GM19372 (cell line): ENCODE data around the gene CCNY.
"Not testable (repeated sequence)": the region's sequence is repeated elsewhere in the genome, so short reads cannot be mapped to it uniquely, and the experiment has no call there.

Source experiments
- ATAC-seq: cut with Tn5 transposase; IDR thresholded peaks from one replicate; pipeline ENCODE4 v1.9.1; 2021; ENCODE audit warnings: mild to moderate bottlenecking, low read depth, moderate library complexity; ENCODE audit not compliant: unreplicated experiment

The CCNY gene

GRCh38 chr10:35506741-35507140 is 170.4 kb downstream of the CCNY start:
- ATAC-seq = no peak

- no peak for ATAC-seq
These were observed 171.3 kb downstream of the CCNY start for GRCh38 chr10:35507519-35508109.

- ATAC-seq = no peak
These were observed 172.3 kb downstream of the CCNY start for GRCh38 chr10:35508647-35509046.

GRCh38 chr10:35510891-35511290 is 174.6 kb downstream of the CCNY start:
- ATAC-seq = no peak

GRCh38 chr10:35511647-35512046 is 175.3 kb downstream of the CCNY start:
- no peak for ATAC-seq

GRCh38 chr10:35516102-35516670 is 179.9 kb downstream of the CCNY start:
- ATAC-seq = no peak

GRCh38 chr10:35517431-35518181 is 181.3 kb downstream of the CCNY start:
- no peak for ATAC-seq

DNA sequence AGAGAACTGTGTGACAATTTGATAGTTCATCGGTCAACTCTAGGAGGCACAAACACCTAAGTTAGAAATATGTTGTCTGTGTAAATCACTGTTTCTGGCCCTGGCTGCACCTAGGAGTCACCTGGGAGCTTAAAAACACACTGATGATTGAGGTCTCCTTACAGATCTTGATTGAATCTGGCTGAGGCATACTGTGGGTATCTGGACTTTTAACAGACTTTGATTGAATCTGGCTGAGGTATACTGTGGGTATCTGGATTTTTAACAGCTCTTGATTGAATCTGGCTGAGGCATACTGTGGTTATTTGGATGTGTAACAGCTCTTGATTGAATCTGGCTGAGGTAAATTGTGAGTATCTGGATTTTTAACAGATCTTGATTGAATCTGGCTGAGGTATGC is 181.9 kb downstream of the CCNY start:
- not testable (repeated sequence) for ATAC-seq

DNA sequence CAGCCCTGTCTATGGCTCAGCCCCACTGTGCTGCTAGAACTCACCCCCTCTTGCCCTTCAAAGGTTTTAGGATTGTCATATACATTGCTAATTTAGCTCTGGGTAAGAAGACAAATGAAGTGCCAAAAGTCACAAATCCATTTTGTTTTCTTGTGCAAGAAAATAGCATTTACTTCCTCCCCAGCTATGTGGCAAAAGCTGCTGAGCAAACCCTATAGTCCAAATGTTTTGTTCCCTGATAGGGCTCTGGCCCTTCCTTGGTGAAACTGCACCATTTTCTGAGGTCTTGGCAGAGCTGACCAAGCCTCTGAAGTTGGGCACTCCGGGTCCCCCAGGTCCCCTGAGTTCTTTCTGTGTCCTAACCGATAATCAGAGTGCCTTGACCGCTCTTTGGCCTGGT is 184.7 kb downstream of the CCNY start:
- ATAC-seq = no peak

DNA sequence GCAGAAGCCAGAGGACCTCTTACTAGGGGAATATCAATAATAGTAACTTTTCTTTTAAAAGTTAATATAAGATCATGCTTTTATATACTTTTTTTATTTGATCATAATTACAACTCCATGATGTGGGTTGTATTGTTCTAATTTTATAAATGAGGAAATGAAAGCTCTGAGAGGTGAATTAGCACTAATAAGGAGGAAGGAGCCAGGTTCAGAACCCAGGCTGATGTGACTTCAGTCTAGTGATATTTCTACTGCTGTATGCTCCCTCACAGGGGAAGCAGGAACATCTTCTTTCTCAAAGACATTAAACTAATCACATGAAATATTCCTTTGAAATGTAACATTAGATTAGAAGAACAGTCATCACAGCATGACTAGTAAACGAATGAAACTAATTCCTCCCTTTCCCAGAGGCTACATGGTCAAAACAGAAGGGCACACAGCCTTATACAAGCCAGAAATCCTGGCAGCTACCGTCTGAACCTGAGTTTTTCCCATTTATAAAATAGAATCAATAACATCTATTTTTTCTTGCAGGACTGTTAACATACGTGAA is 187.4 kb downstream of the CCNY start:
- ATAC-seq = no peak

DNA sequence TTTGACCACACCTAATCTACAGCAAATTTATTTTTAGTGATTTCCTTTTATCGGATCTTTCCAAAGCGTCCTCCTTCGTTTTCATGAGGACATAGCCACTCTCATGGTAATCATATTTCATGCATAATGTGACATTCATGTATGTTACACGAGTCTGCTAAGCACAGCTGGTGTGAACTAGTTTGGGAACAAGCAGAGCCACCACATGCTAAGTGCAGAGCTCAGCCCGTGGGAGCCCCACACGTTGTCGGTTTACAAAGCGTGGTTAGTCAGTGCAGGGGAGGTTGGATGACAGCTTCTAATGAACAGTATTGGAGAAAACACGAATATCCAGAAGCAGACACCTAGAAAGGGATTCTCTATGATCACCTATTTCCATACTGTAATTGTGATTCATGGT is 190.4 kb downstream of the CCNY start:
- ATAC-seq = no peak

DNA sequence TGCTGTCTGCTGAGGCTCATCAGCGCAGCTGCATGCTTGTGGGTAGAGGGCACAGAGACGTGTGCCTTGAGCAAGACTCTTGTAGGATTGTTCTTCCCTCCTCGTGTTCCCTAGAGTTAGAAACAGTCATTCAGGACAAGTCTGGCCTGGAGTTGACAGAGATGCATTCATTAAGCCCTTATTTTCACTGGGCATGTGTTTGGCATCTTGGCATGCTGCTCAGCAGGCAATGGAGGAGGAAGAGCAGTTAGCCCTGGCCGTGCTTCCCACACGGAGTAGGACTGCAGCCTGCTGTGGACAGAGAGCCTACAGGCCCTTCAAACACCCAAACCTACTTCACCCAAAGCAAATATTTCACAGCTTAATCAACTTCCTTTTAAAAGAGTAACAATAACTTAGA is 195.8 kb downstream of the CCNY start:
- ATAC-seq = no peak

- ATAC-seq = no peak
These were observed 197.3 kb downstream of the CCNY start for GRCh38 chr10:35533565-35533964.

DNA sequence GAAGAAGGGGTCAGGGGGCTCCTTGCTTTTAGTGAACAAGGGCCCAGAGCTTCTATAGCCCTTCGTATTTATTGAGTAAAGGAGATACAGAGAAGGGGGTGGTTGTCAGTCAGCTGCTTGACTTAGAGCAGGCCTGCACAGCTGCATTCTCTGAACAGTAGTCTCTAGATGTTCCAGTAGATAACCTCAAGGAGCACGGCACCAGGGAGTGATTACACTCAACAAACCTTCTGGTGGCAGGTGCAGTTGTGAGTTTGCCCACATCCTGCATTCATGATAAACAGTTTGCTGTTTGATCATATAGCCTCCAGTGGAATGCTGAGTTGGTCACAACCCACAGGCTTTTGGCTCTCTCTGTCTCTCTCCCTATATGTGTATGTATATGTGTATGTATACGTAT is 198.8 kb downstream of the CCNY start:
- ATAC-seq = no peak

DNA sequence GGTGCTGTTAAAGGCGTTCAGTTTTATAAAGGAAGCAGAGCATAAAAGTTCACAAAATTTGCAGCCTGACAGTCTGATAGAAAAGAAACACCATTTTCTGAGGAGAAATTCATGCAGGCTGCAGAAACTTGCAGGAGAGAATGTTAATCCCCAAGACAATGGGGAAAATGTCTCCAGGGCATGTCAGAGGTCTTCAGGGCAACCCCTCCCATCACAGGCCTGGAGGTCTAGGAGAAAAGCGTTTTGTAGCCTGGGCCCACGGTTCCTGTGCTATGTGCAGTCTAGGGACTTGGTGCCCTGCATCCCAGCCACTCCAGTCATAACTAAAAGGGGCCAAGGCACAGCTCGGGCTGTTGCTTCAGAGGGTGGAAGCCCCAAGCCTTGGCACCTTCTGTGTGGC is 200.5 kb downstream of the CCNY start:
- no peak for ATAC-seq

GRCh38 chr10:35537925-35538324 is 201.6 kb downstream of the CCNY start:
- ATAC-seq = not testable (repeated sequence)

DNA sequence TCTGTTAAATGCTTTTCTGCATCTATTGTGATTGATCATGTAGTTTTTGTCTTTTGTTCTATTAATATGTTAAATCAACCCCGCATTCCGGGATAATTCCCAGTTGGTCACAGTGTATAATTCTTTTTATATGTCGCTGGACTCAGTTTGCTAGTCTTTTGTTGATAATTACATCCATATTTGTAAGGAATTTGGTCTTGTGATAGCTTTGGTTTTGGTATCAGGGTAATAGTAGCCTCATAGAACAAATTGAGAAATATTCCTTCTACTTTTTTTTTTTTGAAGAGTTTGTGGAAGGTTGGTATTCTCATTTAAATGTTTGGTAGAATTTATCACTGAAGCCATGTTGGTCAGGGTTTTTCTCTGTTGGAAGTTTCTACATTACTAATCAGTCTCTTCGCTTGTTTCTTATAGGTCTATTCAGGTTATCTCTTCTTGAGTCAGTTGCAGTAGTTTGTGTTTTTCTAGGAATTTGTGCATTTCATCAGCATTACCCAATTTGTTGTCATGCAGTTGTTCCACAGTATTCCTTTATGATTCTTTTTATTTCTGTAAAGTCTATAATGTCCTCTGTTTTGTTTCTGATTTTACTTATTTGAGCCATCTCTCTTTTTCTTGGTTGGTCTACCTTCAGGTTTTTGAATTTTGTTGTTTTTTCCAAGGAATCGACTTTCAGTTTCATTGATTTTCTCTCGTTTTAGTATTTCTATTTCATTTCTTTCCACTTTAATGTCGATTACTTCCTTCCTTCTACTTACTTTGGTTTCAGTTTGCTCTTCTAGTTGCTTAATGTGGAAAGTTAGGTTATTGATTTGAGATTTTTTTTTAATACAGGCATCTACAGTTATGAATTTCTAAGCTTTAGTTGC is 204.2 kb downstream of the CCNY start:
- ATAC-seq = no peak

DNA sequence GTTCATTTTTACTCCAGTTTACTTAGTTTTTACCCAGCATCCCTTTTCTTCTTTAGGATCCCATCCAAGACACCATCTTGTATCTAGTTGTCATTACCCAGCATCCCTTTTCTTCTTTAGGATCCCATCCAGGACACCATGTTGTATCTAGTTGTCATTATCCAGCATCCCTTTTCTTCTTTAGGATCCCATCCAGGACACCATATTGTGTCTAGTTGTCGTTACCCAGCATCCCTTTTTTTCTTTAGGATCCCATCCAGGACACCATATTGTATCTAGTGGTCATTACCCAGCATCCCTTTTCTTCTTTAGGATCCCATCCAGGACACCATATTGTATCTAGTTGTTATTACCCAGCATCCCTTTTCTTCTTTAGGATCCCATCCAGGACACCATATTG is 205.4 kb downstream of the CCNY start:
- no peak for ATAC-seq

GRCh38 chr10:35542303-35542702 is 206.0 kb downstream of the CCNY start:
- no peak for ATAC-seq

DNA sequence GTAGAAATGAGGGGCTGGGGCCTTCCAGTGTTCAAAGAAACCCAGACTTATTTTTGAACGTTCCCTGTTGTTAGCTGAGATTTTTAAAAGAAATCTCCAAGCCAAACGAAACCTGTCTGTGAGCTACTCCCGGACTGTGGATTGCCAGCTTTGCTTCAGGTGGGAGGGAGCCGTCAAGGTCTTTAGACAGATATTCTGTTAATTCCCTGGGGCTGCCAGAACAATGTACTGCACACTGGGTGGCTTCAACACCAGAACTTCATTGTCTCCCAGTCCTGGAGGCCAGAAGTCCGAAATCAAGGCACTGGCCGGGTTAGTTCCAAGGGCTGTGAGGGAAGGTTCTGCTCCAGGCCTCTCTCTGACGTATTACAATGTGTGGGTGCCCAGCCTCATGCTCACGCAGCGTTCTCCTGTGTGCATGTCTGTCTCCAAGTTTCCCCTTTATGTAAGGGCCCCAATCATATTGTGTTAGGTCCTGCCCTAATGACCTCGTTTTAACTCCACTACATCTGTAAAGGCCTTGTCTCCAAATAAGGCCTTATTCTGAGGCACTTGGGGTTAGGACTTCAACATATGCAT is 208.9 kb downstream of the CCNY start:
- ATAC-seq = no peak
